Retinal pigment epithelial cell (primary cell): ENCODE data around the gene SLC2A2.

Experiments used
- DNase-seq: peaks from one replicate; pipeline ENCODE4 v3.0.0-alpha.2; 2010; ENCODE audit warnings: low read depth
- H3K4me3 ChIP-seq: 2 replicates; pipeline ENCODE4 v1.5.1; 2011; ENCODE audit warnings: mild to moderate bottlenecking, low read length, control low read depth, moderate library complexity
- CTCF ChIP-seq: conservative IDR thresholded peaks from 2 replicates; pipeline ENCODE4 v1.5.1; 2011; ENCODE audit warnings: low read depth, low read length, control low read depth, inconsistent platforms

The SLC2A2 gene

GRCh38 chr3:170959457-170959856 is 67.1 kb downstream of the SLC2A2 start:
- DNase-seq: no peak
- H3K4me3 ChIP-seq: no peak overlapping the region
- TF ChIP-seq CTCF: no peak

- TF ChIP-seq CTCF: no peak
- no peak overlapping the region for H3K4me3 ChIP-seq
- DNase-seq: no peak
These were observed 69.9 kb downstream of the SLC2A2 start for GRCh38 chr3:170956647-170957046.

- no peak for TF ChIP-seq CTCF
- no peak for DNase-seq
- no peak overlapping the region for H3K4me3 ChIP-seq
These were observed 72.8 kb downstream of the SLC2A2 start for GRCh38 chr3:170953736-170954135.

- no peak overlapping the region for H3K4me3 ChIP-seq
- TF ChIP-seq CTCF: no peak
- DNase-seq: no peak
These were observed 73.3 kb downstream of the SLC2A2 start for GRCh38 chr3:170953229-170953628.

- H3K4me3 ChIP-seq: no peak overlapping the region
- no peak for TF ChIP-seq CTCF
These were observed 77.3 kb downstream of the SLC2A2 start for GRCh38 chr3:170949211-170949610.

GRCh38 chr3:170947018-170947769 is 79.3 kb downstream of the SLC2A2 start:
- H3K4me3 ChIP-seq: no peak overlapping the region
- no peak for DNase-seq
- TF ChIP-seq CTCF: no peak

More at GRCh38 chr3:170949211-170949610, 77.3 kb downstream of the SLC2A2 start:
- no peak for DNase-seq
